Adrenal gland (tissue), 5 donors: ENCODE results near the gene ARID2.

Experiments used
- CTCF ChIP-seq, 6 experiments: fragments of 450-650 bp in 4 of 6; fragments of 200-600 bp in 2 of 6; sonication (generic) in 1 of 6; IDR thresholded peaks; 1 replicate in 5 of 6; 2 replicates in 1 of 6; pipeline versions ENCODE4 v1.5.1 to v1.8.0; 2016 to 2021; ENCODE audit warnings: antibody characterized with exemption in 6 of 6, mild to moderate bottlenecking in 2 of 6, moderate library complexity in 1 of 6
- POLR2A ChIP-seq, 2 donors: fragments of 450-650 bp; IDR thresholded peaks; one replicate each; pipeline ENCODE4 v1.6.1; 2017; ENCODE audit warnings: antibody characterized with exemption in 2 of 2, mild to moderate bottlenecking in 2 of 2, moderate library complexity in 1 of 2
- donor health status: DM: no; HTN: no; CAD: no.

- TF ChIP-seq CTCF (IDR thresholded peaks at IDR 0.05): no peak
- TF ChIP-seq POLR2A (IDR thresholded peaks at IDR 0.05): no peak
Measured at GRCh38 chr12:45708901-45709300, 20.6 kb upstream of the ARID2 start.
